ENCODE measurements around the gene ATF7IP2.

- TF ChIP-seq CTCF (IDR thresholded peaks at IDR 0.05; ENCODE audit: low read depth, low read length, missing input control): no peak
- no peak for TF ChIP-seq FOXA2 (IDR thresholded peaks at IDR 0.05)
- no peak for TF ChIP-seq MAX (IDR thresholded peaks at IDR 0.05)
- TF ChIP-seq, protein P1, sequence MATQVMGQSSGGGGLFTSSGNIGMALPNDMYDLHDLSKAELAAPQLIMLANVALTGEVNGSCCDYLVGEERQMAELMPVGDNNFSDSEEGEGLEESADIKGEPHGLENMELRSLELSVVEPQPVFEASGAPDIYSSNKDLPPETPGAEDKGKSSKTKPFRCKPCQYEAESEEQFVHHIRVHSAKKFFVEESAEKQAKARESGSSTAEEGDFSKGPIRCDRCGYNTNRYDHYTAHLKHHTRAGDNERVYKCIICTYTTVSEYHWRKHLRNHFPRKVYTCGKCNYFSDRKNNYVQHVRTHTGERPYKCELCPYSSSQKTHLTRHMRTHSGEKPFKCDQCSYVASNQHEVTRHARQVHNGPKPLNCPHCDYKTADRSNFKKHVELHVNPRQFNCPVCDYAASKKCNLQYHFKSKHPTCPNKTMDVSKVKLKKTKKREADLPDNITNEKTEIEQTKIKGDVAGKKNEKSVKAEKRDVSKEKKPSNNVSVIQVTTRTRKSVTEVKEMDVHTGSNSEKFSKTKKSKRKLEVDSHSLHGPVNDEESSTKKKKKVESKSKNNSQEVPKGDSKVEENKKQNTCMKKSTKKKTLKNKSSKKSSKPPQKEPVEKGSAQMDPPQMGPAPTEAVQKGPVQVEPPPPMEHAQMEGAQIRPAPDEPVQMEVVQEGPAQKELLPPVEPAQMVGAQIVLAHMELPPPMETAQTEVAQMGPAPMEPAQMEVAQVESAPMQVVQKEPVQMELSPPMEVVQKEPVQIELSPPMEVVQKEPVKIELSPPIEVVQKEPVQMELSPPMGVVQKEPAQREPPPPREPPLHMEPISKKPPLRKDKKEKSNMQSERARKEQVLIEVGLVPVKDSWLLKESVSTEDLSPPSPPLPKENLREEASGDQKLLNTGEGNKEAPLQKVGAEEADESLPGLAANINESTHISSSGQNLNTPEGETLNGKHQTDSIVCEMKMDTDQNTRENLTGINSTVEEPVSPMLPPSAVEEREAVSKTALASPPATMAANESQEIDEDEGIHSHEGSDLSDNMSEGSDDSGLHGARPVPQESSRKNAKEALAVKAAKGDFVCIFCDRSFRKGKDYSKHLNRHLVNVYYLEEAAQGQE (IDR thresholded peaks at IDR 0.05): no peak
- TF ChIP-seq TAF1 (conservative IDR thresholded peaks at IDR 0.05): no peak
- no peak for TF ChIP-seq SP1 (IDR thresholded peaks at IDR 0.05)
- no peak for TF ChIP-seq ATF3 (IDR thresholded peaks at IDR 0.05)
- no peak for TF ChIP-seq FOXA1 (IDR thresholded peaks at IDR 0.05)
- TF ChIP-seq JUND (IDR thresholded peaks at IDR 0.05): no peak
- TF ChIP-seq YY1 (IDR thresholded peaks at IDR 0.05): no peak
- TF ChIP-seq, protein P2, sequence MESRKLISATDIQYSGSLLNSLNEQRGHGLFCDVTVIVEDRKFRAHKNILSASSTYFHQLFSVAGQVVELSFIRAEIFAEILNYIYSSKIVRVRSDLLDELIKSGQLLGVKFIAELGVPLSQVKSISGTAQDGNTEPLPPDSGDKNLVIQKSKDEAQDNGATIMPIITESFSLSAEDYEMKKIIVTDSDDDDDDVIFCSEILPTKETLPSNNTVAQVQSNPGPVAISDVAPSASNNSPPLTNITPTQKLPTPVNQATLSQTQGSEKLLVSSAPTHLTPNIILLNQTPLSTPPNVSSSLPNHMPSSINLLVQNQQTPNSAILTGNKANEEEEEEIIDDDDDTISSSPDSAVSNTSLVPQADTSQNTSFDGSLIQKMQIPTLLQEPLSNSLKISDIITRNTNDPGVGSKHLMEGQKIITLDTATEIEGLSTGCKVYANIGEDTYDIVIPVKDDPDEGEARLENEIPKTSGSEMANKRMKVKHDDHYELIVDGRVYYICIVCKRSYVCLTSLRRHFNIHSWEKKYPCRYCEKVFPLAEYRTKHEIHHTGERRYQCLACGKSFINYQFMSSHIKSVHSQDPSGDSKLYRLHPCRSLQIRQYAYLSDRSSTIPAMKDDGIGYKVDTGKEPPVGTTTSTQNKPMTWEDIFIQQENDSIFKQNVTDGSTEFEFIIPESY (IDR thresholded peaks at IDR 0.05): no peak
- TF ChIP-seq HNF4A (conservative IDR thresholded peaks at IDR 0.05): no peak
- no peak for TF ChIP-seq RAD21 (IDR thresholded peaks at IDR 0.05)
Observed at GRCh38 chr16:10501016-10501607, 115.3 kb downstream of the ATF7IP2 start.
